HG02798 (cell line): ENCODE measurements around the gene PRCC.

Experiments
- ATAC-seq: cut with Tn5 transposase; IDR thresholded peaks from one replicate; pipeline ENCODE4 v1.9.1; 2021; ENCODE audit warnings: mild to moderate bottlenecking; ENCODE audit not compliant: unreplicated experiment, poor library complexity

Gene PRCC

GRCh38 chr1:156809711-156810366 is 42.5 kb downstream of the PRCC start:
- ATAC-seq, result no peak

GRCh38 chr1:156811168-156811567 is 43.8 kb downstream of the PRCC start:
- no peak for ATAC-seq

- ATAC-seq, result no peak
Measured at GRCh38 chr1:156812293-156812990, 45.1 kb downstream of the PRCC start.

GRCh38 chr1:156813298-156813697 is 46.0 kb downstream of the PRCC start:
- ATAC-seq, result no peak

- ATAC-seq, result peak; percentile 58
Measured at GRCh38 chr1:156813750-156814570, 46.6 kb downstream of the PRCC start.

GRCh38 chr1:156814571-156815260 is 47.4 kb downstream of the PRCC start:
- no peak for ATAC-seq

GRCh38 chr1:156815307-156815826 is 48.0 kb downstream of the PRCC start:
- no peak for ATAC-seq

- ATAC-seq, result no peak
Measured at GRCh38 chr1:156815961-156816422, 48.7 kb downstream of the PRCC start.

- ATAC-seq, result peak; percentile 68
Measured at GRCh38 chr1:156816561-156817328, 49.4 kb downstream of the PRCC start, which contains the start of gene SH2D2A. Gene SH2D2A (minus strand): TSS chr1:156816848. CDS start chr1:156816708, 140 bp downstream.

GRCh38 chr1:156821801-156822200 is 54.5 kb downstream of the PRCC start:
- ATAC-seq, result no peak

GRCh38 chr1:156822680-156823079 is 55.3 kb downstream of the PRCC start:
- ATAC-seq, result no peak

GRCh38 chr1:156823210-156823790 is 56.0 kb downstream of the PRCC start:
- ATAC-seq, result no peak

GRCh38 chr1:156826630-156827029 is 59.3 kb downstream of the PRCC start:
- no peak for ATAC-seq

GRCh38 chr1:156828400-156829124 is 61.2 kb downstream of the PRCC start:
- no peak for ATAC-seq

- no peak for ATAC-seq
Measured at GRCh38 chr1:156832434-156832833, 65.1 kb downstream of the PRCC start.

GRCh38 chr1:156833603-156834002 is 66.3 kb downstream of the PRCC start:
- no peak for ATAC-seq

- ATAC-seq, result no peak
Measured at GRCh38 chr1:156834322-156834721, 67.0 kb downstream of the PRCC start.

- ATAC-seq, result peak; percentile 67
Measured at GRCh38 chr1:156836041-156836654, 68.8 kb downstream of the PRCC start.
